HG03139 (cell line): ENCODE results near the gene LMAN2L.

Experiments
- ATAC-seq: cut with Tn5 transposase; IDR thresholded peaks from one replicate; pipeline ENCODE4 v1.9.1; 2021; ENCODE audit not compliant: unreplicated experiment

Gene LMAN2L

DNA sequence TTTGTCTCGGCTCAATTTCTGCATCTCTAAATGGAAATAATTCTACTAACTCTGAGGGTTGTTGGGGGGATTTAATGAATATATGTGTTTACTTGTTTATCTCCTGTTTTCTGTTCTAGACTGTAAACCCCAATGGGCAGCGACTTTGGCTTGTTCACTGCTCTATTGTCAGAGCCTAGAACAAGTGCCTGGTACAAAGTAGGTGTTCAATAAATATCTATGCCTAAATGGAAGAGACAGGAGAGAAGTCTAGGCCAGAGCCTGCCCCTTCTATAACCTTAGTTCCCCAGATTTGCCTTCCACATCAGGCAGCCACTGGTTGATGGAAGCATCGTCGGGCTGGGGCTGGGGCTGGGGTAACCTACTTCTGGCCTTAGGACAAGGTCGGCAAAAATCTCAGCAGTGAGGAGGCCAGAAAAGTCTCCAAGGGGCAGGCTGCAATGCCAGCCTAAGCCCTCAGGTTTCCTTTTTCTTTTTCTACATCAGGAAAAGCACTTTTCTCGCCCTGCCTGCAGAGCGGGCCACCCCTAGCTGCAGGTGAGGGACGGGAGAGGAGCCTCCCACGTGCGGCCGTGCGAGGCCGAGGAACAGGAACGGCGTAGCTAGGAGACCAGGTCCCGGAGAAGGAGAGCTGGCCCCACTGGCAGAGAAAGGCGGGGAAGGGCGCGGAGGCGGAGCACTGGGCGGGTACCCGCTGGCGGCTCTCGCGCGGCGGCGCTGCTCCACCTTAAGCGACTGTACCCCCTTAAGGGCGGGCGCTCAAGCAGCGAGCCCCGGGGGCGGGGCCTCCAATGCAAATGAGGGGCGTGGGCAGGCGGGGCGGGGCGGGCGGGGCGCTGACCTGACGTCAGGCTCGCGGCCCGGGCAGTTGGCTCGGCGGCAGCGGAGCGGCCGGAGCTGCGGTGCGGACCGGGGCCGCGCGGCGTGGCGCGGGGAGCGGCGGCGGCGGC, 20.4 kb upstream of the LMAN2L start, which contains the start of gene CNNM4:
TSS of gene CNNM4 (plus strand) at position 867 of the 950 bp plus-strand sequence. CDS start 98 bp downstream, outside the sequence.
- ATAC-seq: peak; percentile 66

DNA sequence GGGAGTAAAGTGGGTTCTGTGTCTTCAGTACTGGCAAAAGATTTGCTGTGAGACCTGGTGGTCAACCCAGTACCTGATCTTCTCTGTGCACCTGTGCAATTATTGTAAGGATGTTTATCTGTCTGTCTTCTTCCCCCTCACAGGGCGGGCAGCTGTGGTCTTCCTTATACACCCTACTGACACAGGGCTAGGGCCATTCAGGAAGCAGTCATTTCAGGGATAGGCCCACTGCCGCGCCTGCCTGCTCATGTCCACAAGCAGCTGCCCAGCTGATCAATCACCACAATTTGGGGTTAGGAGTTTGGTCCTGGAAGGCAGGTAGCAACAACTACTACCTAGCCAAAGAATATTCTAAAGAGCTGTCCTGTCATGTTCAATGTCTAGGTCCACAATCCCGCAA, 19.7 kb upstream of the LMAN2L start:
- no peak for ATAC-seq

DNA sequence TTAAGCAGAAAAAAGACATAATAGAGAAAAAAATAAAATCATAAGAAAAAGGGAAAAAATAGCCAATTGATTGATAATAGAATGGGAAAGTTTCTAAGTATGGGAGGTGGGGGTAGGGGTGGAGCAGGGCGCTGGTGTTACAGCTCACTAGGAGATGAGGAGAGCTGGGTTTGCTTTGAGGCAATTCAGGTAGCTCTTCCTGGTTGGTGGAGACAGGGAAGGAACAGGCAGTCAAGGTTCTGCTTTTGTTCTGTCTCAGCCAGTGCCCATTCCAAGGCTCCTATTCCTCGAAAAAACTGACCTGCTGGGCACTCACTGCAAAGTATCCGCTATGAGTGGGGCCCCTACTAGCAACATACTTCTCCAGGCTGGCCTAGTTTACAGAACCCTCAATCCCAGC, 19.1 kb upstream of the LMAN2L start:
- ATAC-seq: no peak

DNA sequence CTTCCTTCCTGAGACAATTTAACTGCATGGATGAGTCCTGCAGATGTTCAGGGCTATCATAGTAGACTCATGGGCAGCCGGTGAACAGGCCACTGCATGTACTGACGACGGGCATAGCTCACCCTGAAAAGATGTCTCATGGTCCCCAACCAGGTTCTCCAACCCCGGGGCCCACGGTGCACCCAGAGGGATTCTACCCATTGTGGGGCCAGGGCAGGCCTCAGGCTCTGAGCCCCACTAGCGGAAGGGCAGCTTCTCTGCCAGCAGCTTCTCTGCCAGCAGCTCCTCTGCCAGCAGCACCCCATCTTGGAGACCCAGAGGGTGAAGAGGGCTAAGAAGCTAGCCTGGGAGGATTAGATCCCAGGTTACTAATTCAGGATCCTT, 17.6 kb upstream of the LMAN2L start:
- no peak for ATAC-seq

DNA sequence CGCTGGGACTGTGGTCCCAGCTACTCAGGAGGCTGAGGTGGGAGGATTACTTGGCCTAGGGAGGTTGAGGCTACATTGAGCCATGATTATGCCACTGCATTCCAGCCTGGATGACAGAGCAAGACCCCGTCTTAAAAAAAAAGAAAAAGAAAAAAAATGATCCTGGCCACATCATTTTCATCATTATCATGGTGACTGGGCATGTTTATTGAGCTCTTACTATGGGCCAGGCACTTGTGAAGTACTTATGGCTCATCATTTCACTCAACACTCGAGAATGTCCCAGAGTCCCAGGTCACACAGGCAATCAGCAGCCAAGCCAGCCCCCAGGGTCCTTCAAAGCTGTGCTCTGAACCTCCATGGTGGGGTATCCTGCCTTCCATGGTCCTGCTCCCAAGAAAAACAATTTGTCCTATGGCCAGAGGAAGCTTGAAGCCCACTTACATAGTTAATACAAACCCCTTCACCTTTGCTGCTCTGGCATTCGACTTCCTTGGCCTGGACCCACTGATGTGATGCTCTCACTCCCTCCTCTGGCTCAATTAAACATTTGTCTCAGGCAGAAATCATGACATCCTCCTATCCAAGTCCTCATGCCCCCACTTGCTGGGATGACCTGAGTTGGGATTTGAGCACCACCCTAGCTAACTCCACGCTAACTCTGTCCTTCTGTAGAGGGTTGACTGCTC, 17.1 kb upstream of the LMAN2L start:
- ATAC-seq: no peak

DNA sequence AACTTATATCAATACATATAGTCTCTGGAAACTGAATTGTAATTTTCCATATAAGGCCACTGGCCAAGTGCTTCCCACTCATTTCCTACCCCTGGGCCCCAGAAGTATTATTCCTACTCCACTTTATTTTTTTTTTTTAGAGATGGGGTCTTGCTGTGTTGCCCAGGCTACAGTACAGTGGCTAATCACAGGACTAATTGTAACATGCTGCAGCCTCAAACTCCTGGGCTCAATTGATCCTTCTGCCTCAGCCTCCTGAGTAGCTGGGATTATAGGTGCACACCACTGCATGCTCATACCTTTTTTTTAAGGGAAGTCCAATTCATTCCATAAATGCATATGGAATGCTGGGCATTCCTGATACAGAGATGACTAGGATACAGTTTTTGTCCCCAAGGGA, 14.5 kb upstream of the LMAN2L start:
- no peak for ATAC-seq

DNA sequence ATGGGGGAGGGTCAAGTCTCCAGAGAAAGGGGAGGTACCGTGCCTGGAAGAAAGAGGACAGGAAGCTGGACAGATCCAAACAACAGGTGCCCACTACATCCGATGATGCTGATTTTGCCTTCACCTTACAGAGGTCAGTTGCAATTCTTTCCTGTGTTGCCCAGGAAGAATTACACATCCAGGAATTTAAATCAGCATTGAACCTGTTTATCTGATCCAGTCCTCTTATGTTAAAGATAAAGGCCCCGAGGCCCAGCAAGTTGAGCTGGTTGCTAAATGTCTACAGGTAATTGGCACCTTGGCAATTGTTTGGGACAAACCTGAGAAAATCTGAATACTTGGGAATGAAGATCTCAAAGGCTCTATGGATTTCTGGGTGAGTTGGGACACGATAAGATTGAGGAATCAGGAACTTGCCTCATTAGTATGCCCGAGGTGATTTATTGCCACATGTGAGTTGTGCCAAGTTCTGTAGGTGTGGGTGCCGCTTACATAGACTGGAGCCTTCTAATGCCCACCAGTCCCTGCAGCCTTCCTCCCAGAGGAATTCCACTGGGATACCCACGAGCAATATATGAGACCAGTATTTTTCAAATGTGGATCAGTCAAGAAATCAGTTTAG, 13.9 kb upstream of the LMAN2L start:
- no peak for ATAC-seq

DNA sequence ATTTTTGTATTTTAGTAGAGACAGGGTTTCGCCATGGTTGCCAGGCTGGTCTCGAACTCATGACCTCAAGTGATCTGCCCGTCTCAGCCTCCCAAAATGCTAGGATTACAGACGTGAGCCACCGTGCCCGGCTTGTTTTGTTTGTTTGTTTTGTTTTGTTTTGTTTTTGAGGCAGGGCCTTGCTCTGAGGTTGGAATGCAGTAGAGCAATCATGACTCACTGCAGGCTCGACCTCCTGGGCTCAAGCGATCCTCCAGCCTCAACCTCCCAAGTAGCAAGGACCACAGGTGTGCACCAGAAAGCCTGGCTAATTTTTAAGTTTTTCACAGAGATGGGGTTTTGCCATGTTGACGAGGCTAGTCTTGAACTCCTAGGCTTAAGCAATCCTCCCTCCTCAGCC, 11.9 kb upstream of the LMAN2L start:
- no peak for ATAC-seq

DNA sequence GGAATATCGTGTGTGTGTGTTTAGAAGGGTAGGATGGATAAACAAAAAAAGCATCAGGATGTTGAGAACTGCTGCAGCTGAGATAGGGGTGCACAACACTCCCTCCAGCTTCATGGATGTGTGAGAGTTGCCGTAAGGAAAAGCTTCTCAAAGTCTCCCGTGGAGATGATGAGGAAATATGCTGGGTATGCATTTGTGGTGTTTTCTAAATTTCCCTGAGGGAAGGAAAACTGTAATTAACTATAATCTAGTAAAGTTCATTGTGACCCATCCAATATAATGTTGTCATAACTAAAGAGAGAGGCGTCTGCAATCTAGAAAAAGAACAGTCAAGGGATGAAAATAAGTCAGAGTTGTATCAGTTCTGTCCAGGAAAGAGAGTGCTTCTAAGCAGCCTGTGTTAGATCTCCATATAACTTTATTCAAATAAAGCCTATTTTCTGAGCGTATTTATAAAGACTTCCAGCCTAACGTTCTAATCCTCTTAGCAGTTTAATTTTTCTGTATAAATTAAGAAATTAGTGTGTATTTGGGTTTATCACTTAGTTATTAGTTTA, 7.3 kb upstream of the LMAN2L start:
- ATAC-seq: no peak

DNA sequence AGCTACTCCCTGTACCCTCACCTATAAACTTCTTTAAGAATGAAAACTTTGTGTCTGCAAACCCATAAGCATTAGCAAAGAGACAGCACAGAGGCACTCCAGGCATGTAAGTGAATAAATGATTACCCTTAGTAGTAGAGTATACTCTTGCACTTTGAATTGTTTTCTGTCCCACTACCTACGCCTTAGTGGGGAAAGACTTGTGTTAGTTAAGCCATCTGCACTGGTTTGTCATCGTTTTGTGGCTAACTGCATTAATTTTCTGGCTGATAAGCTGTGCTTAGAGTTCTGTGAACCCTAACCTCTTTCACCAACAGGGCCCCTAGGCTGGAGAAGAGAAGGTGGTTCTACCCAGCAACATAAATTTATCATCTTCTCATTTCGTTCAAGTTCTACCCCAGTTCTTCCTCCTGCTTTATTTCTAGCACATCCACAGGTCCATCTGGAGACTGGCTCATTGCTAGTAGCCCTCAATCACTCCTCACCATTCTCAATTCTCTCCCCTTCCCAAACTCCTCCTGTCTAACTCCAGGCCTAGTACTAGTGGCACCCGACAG, 710 bp downstream of the LMAN2L start:
- ATAC-seq: no peak

DNA sequence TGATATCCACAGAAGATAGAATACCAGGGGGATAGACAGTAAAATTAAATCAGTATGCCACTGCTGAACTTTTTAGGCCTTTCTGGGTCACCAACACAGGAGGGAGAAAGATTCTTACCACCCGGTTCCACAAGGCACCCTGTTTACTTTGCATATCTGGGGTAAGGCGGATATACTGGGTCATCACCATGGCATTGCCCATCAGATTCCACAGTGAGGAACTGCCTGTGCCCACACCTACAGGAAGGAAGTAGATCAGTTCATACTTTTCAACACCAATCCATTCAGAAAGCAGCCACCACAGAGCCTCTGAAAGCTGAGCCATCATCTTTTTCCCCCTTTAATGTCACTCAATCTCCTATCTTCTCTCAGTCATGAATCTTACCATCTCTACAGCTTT, 2.0 kb downstream of the LMAN2L start:
- no peak for ATAC-seq

DNA sequence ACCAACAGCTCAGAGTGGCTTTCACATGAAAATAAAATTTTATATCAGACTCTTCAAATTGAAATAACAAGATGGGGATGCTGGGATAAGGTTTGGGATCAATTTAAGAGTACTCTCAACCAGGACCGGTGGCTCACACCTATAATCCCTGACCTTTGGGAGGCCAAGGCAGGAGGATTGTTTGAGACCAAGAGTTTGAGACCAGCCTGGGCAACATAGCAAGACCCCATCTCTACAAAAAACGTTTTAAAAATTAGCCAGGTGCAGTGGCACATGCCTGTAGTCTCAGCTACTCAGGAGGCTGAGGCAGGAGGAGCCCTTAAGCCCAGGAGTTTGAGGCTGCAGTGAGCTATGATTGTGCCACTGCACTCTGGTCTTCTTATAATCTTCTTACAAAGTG, 2.6 kb downstream of the LMAN2L start:
- ATAC-seq: no peak

DNA sequence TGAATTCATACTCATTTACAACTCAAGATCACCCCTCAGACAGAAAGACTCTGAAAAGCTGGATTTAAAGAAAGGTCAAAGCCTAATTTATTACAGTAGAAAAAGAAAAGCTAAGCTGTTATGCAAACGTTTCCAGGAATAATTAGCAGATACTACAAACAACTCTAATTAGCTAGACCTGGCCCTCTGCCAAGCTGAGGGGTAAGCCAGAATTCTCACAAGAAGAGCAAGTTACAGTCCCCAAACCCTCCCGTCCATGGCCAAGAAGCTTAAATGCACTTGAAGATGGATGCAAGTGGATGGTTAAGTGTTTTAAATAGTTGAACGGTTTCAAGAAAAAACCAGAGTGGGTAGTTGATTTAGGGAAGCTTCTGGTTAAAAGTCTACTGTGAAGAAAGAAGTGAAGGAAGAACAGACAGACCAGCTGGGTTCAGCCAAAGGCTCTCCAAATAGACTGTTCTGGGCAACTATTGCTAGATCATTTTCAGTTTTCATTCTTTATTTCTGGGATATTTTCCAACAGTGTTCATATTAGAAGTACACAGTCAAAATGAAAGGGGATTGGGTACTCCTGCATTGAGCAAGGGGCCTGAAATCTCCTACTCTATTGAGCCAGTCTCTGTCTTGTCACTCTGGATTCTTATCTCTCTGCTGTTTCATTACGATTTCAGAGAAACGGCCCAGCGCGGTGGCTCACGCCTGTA, 4.8 kb downstream of the LMAN2L start:
- ATAC-seq: no peak

DNA sequence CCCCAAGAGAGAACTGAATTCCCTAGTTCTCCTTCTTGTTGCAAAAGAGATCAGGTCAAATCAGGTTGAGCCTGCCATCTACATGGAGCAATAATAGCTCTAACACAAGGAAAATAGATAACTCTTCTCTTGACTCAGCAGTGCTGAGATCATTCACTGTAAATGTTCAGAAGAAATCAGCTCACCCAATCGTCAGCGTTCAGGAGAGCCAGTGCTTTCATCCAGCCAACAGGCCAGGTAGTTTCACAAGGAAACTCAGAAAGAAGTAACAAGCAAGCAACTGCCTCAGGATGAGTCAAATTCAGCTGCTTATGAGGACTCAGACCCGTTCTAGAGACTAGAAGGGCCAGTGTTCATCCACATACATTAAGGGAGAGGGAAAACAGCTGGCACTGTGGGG, 5.9 kb downstream of the LMAN2L start:
- no peak for ATAC-seq

DNA sequence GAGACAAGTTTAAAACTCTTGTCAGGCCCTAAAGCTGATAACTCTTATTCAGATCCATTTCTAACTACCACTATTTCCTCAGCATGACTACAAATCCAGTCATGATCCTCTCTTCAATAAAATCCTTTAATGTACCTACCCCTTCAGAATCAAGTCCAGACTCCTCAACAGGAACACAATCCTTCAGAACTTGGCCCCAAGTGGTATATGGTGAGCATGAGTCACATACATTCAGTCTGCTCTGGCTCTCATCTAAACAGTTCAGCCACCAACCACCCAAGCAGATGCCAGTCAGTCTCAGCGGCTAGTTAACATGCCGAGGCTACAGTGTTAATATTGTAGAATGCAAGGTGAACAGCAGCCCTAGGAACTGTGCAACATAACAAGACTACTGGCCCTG, 9.7 kb downstream of the LMAN2L start:
- no peak for ATAC-seq

DNA sequence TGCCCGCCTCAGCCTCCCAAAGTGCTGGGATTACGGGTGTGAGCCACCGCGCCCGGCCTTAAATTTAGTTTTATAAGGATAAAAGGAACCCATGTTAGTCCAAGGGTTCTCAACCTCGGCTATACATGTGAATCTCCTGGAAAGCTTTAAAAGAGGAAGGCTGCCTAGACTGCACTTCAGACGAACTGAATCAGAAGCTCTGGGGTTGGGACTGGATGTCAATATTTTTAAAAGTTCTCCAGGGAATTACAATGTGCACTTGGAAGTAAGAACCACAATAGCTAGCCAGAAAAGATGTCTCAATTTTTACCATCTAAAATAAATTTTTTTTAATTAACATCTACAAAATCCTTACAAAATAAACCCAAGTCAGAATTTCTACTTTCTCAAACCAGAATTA, 10.1 kb downstream of the LMAN2L start:
- ATAC-seq: no peak

DNA sequence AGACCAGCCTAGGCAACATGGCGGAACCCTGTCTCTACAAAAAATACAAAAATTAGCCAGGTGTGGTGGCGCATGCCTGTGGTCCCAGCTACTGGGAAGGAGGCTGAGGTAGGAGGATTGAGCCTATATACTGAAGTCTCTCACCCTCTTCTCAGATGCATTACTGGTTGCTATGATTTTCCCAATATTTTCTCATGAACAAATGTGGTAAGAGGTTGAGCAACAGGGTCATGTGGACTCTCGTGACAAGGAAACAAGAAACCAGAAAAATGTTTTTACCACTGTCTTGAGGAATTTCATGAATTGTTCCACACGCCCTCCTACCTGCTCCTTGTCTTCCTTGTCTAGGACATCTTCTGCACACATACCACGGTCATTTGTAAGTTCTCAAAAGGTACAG, 12.4 kb downstream of the LMAN2L start:
- ATAC-seq: no peak

DNA sequence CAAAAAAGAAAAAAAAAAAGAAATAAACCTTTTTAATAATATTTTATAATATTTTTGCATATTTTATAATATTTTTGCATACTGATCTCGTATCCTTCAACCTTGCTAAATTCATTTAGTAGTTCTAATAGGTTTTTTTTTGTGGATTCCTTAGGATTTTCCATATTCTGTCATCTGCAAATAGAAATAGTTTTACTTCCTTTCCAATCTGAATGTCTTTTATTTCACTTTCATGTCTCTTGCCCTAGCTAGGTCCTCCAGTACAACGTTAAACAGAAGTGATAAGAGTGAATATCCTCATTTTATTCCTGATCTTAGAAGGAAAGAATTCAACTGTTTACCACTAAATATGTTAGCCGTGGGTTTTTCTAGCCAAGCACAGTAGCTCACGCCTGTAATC, 13.7 kb downstream of the LMAN2L start:
- no peak for ATAC-seq

DNA sequence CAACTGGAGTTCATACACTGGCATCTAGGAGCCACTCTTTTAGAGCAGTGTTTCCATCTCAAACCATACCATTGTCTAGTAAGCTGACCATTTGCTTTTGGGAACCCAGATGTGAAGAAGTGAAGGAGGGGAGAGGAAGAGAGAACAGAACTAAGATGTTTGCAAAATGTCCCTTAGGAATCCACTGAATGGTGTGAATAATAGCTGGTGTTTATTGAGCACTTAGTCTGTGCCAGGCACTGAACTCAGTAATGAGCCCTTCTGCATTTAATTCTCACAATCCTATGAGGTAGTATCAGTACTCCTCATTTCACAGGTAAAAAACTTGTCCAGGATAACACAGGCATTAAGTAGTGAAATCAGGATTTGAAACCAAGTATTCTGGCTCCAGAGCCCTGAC, 23.5 kb downstream of the LMAN2L start:
- no peak for ATAC-seq

DNA sequence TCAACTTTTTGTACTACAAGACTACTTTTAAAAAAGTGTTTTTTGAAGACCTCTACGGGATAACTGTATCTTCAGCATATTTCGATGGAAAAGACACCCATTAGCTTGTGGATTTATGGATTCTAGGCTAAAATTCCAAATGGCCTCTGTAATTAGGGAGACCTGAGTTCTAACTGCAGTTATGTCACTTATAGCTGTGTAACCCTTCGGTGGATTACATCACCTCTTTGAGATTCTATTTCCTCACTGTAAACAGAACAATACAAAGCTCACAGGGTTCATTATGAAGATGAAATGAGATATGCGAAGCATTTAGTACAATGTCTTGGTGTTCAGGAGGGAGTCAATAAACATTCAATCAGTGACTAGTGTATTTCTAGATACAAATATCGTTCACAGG, 24.2 kb downstream of the LMAN2L start:
- ATAC-seq: no peak

DNA sequence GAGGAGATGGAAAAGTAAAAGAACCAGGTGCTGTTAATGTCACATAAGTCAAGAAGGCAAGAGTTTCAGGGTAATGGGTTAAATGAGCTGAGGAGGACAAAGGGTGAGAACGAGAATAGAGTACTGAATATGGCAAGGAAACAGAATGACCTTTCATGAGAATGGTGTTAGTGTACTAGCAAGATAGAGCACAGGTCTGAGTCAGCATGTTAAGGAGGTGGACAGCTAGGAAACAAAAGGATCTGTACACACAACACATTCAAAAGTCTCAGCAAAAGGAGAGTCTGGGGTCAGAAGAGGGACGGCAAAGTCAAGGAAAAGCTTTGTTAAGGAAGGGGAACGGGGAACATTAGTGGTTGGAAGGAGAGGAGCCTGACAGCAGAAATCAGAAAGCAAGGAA, 28.9 kb downstream of the LMAN2L start:
- ATAC-seq: no peak
